NCI-H1930 (cell line): Measurements from ENCODE around the gene NAT9.

Experiments
- DNase-seq, 2 experiments: peaks; one replicate each; lab custom pipeline; 2025; lab: John Stamatoyannopoulos, UW

NAT9 gene

GRCh38 chr17:74776044-74776962 is at the start of gene NAT9:
NAT9 (minus strand) TSS chr17:74776345; CDS start chr17:74775698, 647 bp downstream.
- peak; percentile 97 to 98 for DNase-seq

GRCh38 chr17:74824961-74825627 is 48.9 kb upstream of the NAT9 start:
- no peak for DNase-seq

GRCh38 chr17:74822939-74823367 is 46.8 kb upstream of the NAT9 start:
- no peak for DNase-seq

GRCh38 chr17:74822335-74822938 is 46.3 kb upstream of the NAT9 start:
- no peak for DNase-seq

GRCh38 chr17:74821655-74822334 is 45.6 kb upstream of the NAT9 start:
- DNase-seq, result no peak

GRCh38 chr17:74819801-74820436 is 43.8 kb upstream of the NAT9 start:
- no peak for DNase-seq

- DNase-seq, result no peak
Observed at GRCh38 chr17:74818291-74818938, 42.3 kb upstream of the NAT9 start.

GRCh38 chr17:74816905-74817620 is 40.9 kb upstream of the NAT9 start:
- DNase-seq, result no peak

- DNase-seq, result no peak
Observed at GRCh38 chr17:74815550-74816370, 39.6 kb upstream of the NAT9 start.

- no peak for DNase-seq
Observed at GRCh38 chr17:74815067-74815466, 38.9 kb upstream of the NAT9 start.

GRCh38 chr17:74814453-74814852 is 38.3 kb upstream of the NAT9 start:
- no peak for DNase-seq

- DNase-seq, result no peak
Observed at GRCh38 chr17:74812109-74813009, 36.2 kb upstream of the NAT9 start.

- no peak for DNase-seq
Observed at GRCh38 chr17:74810699-74811485, 34.7 kb upstream of the NAT9 start.

GRCh38 chr17:74808714-74809430 is 32.7 kb upstream of the NAT9 start:
- no peak for DNase-seq

GRCh38 chr17:74807925-74808324 is 31.8 kb upstream of the NAT9 start:
- DNase-seq, result no peak

- no peak for DNase-seq
Observed at GRCh38 chr17:74807441-74807840, 31.3 kb upstream of the NAT9 start.

GRCh38 chr17:74806334-74806733 is 30.2 kb upstream of the NAT9 start:
- DNase-seq, result no peak
